Upper lobe of left lung (tissue), 4 donors: ENCODE measurements around the gene TNS4.

Source experiments
- EP300 ChIP-seq, 4 donors: sonication (generic); formaldehyde crosslinking; IDR thresholded peaks; one replicate each; pipeline ENCODE4 v1.5.1; 2017; ENCODE audit warnings: antibody characterized with exemption in 4 of 4, control low read depth in 2 of 4
- POLR2A ChIP-seq, 4 donors: fragments of 450-650 bp; IDR thresholded peaks; one replicate each; pipeline ENCODE4 v1.5.1; 2016 to 2017; ENCODE audit warnings: antibody characterized with exemption in 4 of 4, mild to moderate bottlenecking in 2 of 4
- POLR2AphosphoS5 ChIP-seq, 2 donors: sonication (generic); formaldehyde crosslinking; IDR thresholded peaks; one replicate each; pipeline ENCODE4 v1.5.1; 2017; ENCODE audit warnings: antibody characterized with exemption in 2 of 2

DNA sequence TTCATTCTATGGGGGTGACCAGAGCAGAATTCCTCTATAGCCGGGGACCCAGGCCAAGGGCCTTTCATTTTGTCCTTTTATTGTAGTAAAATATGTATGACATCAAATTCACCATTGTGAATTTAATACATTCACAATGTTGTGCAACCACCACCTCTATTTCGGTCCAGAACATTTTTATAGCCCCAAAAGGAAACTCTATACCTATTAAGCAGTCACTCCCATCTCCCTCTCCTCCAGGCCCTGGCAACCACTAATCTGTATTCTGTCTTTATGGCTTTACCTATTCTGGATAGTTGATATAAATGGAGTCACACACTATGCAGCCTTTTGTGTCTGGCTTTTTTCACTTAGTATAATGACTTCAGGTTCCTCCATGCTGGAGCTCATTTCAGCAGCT lies 9.7 kb upstream of the TNS4 start:
- TF ChIP-seq EP300 (IDR thresholded peaks at IDR 0.05) (no peak), POLR2AphosphoS5 (IDR thresholded peaks at IDR 0.05) (no peak), POLR2A (IDR thresholded peaks at IDR 0.05) (no peak)
